GM12891 (cell line): Measurements from ENCODE around the gene TUT4.

Experiments
- POLR2A ChIP-seq: IDR thresholded peaks from 2 replicates; pipeline ENCODE4 v1.6.1; 2011; ENCODE audit warnings: low read depth, low read length, control low read depth
- POLR2AphosphoS5 ChIP-seq: IDR thresholded peaks from 2 replicates; pipeline ENCODE4 v1.6.1; 2011; ENCODE audit warnings: low read depth, low read length, control low read depth

DNA sequence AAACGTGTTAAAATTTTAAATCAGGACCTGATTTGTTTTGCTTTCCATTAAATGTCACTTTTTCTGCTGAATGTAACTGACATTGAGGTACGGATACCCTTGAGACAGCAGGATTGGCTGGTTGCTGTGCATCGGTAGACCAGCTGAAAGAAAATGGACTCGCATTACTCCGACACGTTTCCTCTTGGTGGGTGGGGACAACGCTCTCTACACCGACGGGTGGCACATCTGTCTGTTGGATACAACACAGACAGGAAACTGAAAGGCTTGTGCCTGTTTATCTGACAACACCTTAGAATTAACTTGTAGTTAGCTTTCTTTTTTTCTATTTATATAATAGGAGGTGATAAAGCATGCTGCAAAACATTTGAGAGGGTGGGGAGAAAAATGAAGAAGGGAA is 129.1 kb downstream of the TUT4 start:
- TF ChIP-seq POLR2A (no peak), POLR2AphosphoS5 (no peak)
